ENCODE measurements around the gene APOL4. TPM values are rescaled to one million over a fixed set of nuclear protein-coding genes. Genes with fewer than 3 reads are reported as not detected.

The APOL4 gene
- total and polyA plus RNA-seq, 2 donors (not counting 1 experiment from before 2014, with no cell fraction given): 0.03 TPM; not detected in 1

DNA sequence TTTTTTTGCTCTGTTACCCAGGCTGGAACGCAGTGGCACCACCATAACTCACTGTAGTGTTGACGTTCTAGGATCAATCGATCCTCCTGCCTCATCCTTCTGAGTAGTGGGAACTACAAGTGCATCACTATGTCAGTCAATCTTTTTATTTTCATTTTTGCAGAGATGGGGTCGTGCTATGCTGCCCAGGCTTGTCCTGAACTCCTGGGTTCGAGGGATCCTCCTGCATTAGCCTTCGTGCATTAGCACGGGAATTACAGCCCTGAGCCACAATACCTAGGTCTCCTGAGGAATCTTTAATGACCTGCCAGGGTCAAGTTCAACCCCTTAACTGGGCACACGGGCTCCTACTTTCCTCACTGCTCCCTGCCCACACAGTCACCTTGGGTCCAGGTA lies 45.5 kb downstream of the APOL4 start:
- H3K79me2 ChIP-seq (ENCODE audit: control insufficient read depth, insufficient read depth, low read length): peaks cover 94% of the 10 kb centered on the region
- CTCF ChIA-PET: interaction anchor here (0.7 to 12.5 kb wide), 3 partner anchors 21 to 745 kb away, joined by 3 to 182 read pairs (median 4); no protein-coding TSS in a partner anchor

DNA sequence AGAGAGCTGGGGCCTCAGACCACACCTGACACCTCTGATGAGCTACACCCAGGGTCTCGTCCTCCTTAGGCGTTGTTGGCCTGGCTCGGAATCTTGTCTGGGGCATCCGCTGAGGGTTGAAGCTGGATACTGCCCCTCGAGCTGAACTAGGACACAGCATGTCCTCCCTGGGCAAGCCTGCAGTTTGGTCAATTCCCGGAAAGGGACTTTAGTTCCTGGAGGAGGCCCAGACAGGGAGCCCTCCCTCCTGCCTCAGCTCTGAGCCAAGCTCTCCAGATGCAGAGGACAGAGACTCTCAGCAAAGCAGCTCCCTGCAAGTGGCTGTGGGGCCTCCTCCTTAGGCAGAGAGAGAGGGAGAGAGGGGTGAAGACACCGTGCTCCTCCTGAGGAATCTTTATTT lies 45.9 kb downstream of the APOL4 start:
- TF ChIP-seq EZH2 (IDR thresholded peaks at IDR 0.05; ENCODE audit: borderline replicate concordance, insufficient read depth, low read depth, low read length, poor library complexity, severe bottlenecking): no peak
- TF ChIP-seq, protein P1, sequence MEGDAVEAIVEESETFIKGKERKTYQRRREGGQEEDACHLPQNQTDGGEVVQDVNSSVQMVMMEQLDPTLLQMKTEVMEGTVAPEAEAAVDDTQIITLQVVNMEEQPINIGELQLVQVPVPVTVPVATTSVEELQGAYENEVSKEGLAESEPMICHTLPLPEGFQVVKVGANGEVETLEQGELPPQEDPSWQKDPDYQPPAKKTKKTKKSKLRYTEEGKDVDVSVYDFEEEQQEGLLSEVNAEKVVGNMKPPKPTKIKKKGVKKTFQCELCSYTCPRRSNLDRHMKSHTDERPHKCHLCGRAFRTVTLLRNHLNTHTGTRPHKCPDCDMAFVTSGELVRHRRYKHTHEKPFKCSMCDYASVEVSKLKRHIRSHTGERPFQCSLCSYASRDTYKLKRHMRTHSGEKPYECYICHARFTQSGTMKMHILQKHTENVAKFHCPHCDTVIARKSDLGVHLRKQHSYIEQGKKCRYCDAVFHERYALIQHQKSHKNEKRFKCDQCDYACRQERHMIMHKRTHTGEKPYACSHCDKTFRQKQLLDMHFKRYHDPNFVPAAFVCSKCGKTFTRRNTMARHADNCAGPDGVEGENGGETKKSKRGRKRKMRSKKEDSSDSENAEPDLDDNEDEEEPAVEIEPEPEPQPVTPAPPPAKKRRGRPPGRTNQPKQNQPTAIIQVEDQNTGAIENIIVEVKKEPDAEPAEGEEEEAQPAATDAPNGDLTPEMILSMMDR (IDR thresholded peaks at IDR 0.05): no peak
- H3K4me1 ChIP-seq (ENCODE audit: control insufficient read depth in 2 of 2, insufficient read depth in 2 of 2, low read length in 2 of 2): peaks cover 42 to 59% of the 10 kb centered on the region in 2 donors
- Mint-ChIP-seq H3K9me3 (ENCODE audit: insufficient read depth) (peaks cover 5% of the 10 kb centered on the region), H3K27ac (peak overlapping the region; percentile 93), H3K4me1 (peaks cover 69% of the 10 kb centered on the region), H3K27me3 (no peaks in the 10 kb centered on the region), H3K4me3 (no peak overlapping the region)
- H3K4me2 ChIP-seq (replicated peaks; ENCODE audit: low read depth, low read length, poor library complexity, severe bottlenecking): peak overlapping the region; percentile 93
- no peak overlapping the region for H2AFZ ChIP-seq (ENCODE audit: insufficient read depth, low read depth, low read length, poor library complexity, severe bottlenecking)
- ChIA-PET POLR2A (no interaction called here), CTCF (interaction anchor here (0.7 to 12.5 kb wide), 2 partner anchors 22 to 745 kb away, joined by 4 to 182 read pairs; no protein-coding TSS in a partner anchor)
- peaks cover 98% of the 10 kb centered on the region for H3K79me2 ChIP-seq (ENCODE audit: control insufficient read depth, insufficient read depth, low read length)
- intact Hi-C loops (cut with micrococcal nuclease): loop anchor here (2.0 kb wide), 1 partner anchor 25 kb away; no protein-coding TSS in a partner anchor
- peaks cover 20% of the 10 kb centered on the region for H4K20me1 ChIP-seq (ENCODE audit: control insufficient read depth, insufficient read depth, low read length, poor library complexity, severe bottlenecking)
- peak overlapping the region in 1 of 2 donors; percentile 72 for H3K27ac ChIP-seq (ENCODE audit: low read length in 2 of 2)
- no peak overlapping the region for H3K9ac ChIP-seq (ENCODE audit: low read length)
- no peaks in the 10 kb centered on the region for H3K9me3 ChIP-seq (ENCODE audit: control extremely low read depth in 1 of 3, control insufficient read depth in 2 of 3, insufficient read depth in 1 of 3, low read length in 2 of 3)
- ATAC-seq (ENCODE audit: low read depth) (no peak), DNase-seq (no peak)
- H3K36me3 ChIP-seq (replicated peaks in 1 of 2; ENCODE audit: control extremely low read depth in 1 of 2, control insufficient read depth in 1 of 2, extremely low read depth in 1 of 2, insufficient read depth in 2 of 2, low read length in 1 of 2): peaks cover 0 to 22% of the 10 kb centered on the region in 2 experiments
- H3K4me3 ChIP-seq (ENCODE audit: control extremely low read depth in 1 of 5, extremely low read depth in 1 of 5, insufficient read depth in 1 of 5, low read depth in 2 of 5, low read length in 4 of 5): no peak overlapping the region
- WGBS (ENCODE audit: insufficient coverage): 91% methylated on average over 6 of the region's 7 CpGs
- no peaks in the 10 kb centered on the region for H3K27me3 ChIP-seq (replicated peaks in 1 of 4; ENCODE audit: control extremely low read depth in 1 of 4, control insufficient read depth in 3 of 4, insufficient read depth in 4 of 4, low read length in 3 of 4)

More for the DNA sequence above, 45.5 kb downstream of the APOL4 start:
- no peaks in the 10 kb centered on the region for H3K27me3 Mint-ChIP-seq
- H3K4me3 Mint-ChIP-seq: peak overlapping the region; percentile 94
- Histone ChIP-seq H3K4me2 (replicated peaks; ENCODE audit: low read depth, low read length, poor library complexity, severe bottlenecking) (peak overlapping the region; percentile 93), H2AFZ (ENCODE audit: insufficient read depth, low read depth, low read length, poor library complexity, severe bottlenecking) (no peak overlapping the region), H3K9ac (ENCODE audit: low read length) (peak overlapping the region; percentile 66), H4K20me1 (ENCODE audit: control insufficient read depth, insufficient read depth, low read length, poor library complexity, severe bottlenecking) (peaks cover 17% of the 10 kb centered on the region), H3K4me1 (ENCODE audit: control insufficient read depth in 2 of 2, insufficient read depth in 2 of 2, low read length in 2 of 2) (peaks cover 46 to 63% of the 10 kb centered on the region in 2 donors), H3K36me3 (replicated peaks in 1 of 2; ENCODE audit: control extremely low read depth in 1 of 2, control insufficient read depth in 1 of 2, extremely low read depth in 1 of 2, insufficient read depth in 2 of 2, low read length in 1 of 2) (peaks cover 0 to 19% of the 10 kb centered on the region in 2 experiments), H3K4me3 (ENCODE audit: control extremely low read depth in 1 of 5, extremely low read depth in 1 of 5, insufficient read depth in 1 of 5, low read depth in 2 of 5, low read length in 4 of 5) (peak overlapping the region in 4 of 5 experiments; percentile 42 to 60 (median 50)), H3K27me3 (replicated peaks in 1 of 4; ENCODE audit: control extremely low read depth in 1 of 4, control insufficient read depth in 3 of 4, insufficient read depth in 4 of 4, low read length in 3 of 4) (no peaks in the 10 kb centered on the region), H3K27ac (ENCODE audit: low read length in 2 of 2) (peak overlapping the region; percentile 72 to 92), H3K9me3 (ENCODE audit: control extremely low read depth in 1 of 3, control insufficient read depth in 2 of 3, insufficient read depth in 1 of 3, low read length in 2 of 3) (no peaks in the 10 kb centered on the region)
- DNase-seq (no peak), ATAC-seq (ENCODE audit: low read depth) (no peak)
- POLR2A ChIA-PET: interaction anchor here (0.7 kb wide), 1 partner anchor 175 kb away, joined by 3 read pairs; no protein-coding TSS in a partner anchor
- TF ChIP-seq EZH2 (IDR thresholded peaks at IDR 0.05; ENCODE audit: borderline replicate concordance, insufficient read depth, low read depth, low read length, poor library complexity, severe bottlenecking): no peak
- TF ChIP-seq, protein P1 (IDR thresholded peaks at IDR 0.05): no peak
- 81% methylated on average over 6 of the region's 8 CpGs for WGBS (ENCODE audit: insufficient coverage)
- peaks cover 5% of the 10 kb centered on the region for H3K9me3 Mint-ChIP-seq (ENCODE audit: insufficient read depth)
- intact Hi-C loops (cut with micrococcal nuclease): loop anchor here (2.0 kb wide), 1 partner anchor 25 kb away; no protein-coding TSS in a partner anchor
- H3K4me1 Mint-ChIP-seq: peaks cover 73% of the 10 kb centered on the region
- H3K27ac Mint-ChIP-seq: peak overlapping the region; percentile 93
